Kidney epithelial cell (primary cell): Measurements from ENCODE around the gene RAP2A. TPM values are rescaled to one million over a fixed set of nuclear protein-coding genes. Genes with fewer than 3 reads are reported as not detected.

ENCODE experiments used
- DNase-seq: peaks from one replicate; pipeline ENCODE4 v3.0.0-alpha.2; 2010; ENCODE audit warnings: low read depth
- H3K27me3 ChIP-seq: 2 replicates; pipeline ENCODE4 v1.6.0; 2011; ENCODE audit warnings: low read length; ENCODE audit not compliant: control insufficient read depth, insufficient read depth
- H3K36me3 ChIP-seq: 2 replicates; pipeline ENCODE4 v1.5.1; 2011; ENCODE audit warnings: low read length; ENCODE audit not compliant: control insufficient read depth, insufficient read depth
- H3K4me3 ChIP-seq: 2 replicates; pipeline ENCODE4 v1.5.1; 2011; ENCODE audit warnings: low read depth, mild to moderate bottlenecking, control low read depth, low read length
- total RNA-seq: library from RNA; depleted of rRNA; stranded (reverse); fragments of >200 nt; gene quantifications from 2 replicates; pipeline ENCODE4 v1.2.3, GENCODE V29; 2015
- TF ChIP-seq, protein P1 (sequence below): IDR thresholded peaks from 2 replicates; pipeline ENCODE4 v1.5.1; 2011; ENCODE audit warnings: mild to moderate bottlenecking, moderate library complexity, low read length, control low read depth, inconsistent platforms; ENCODE audit not compliant: insufficient read depth, poor library complexity, severe bottlenecking

RAP2A gene
- total RNA-seq, 1 donor from 2014 or later, result 18.9 TPM

DNA sequence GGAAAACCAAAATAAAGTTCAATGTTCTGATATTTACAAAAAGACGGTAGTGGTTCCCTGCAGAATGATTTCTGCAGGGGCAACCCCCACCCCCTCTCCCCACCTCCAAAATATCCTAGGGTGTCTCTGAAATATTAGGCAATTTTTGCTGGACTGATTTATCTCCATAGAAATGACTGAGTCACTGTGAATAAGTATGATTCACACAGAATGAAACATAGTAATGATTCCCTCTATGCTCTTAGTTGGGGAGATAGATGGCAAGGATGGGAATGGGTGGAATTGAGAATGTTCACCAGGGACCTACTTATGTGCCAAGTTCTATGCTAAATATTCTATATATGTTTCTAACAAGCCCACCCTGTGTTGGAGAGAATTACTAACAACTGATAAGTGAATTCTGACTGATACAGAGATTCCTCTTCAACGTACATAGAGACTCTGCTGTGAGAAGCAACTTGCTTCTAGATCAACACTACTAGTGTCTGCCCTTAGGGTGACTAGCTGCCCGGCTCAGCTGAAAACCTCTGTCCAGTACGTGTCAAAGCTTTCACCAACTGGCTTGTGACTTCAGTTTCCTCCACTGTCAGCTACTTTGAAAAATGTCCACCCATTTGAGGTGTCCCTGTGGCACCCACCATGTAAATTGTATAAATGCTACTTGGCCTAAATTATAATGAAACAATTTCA lies 38.4 kb upstream of the RAP2A start:
- TF ChIP-seq, protein P1, sequence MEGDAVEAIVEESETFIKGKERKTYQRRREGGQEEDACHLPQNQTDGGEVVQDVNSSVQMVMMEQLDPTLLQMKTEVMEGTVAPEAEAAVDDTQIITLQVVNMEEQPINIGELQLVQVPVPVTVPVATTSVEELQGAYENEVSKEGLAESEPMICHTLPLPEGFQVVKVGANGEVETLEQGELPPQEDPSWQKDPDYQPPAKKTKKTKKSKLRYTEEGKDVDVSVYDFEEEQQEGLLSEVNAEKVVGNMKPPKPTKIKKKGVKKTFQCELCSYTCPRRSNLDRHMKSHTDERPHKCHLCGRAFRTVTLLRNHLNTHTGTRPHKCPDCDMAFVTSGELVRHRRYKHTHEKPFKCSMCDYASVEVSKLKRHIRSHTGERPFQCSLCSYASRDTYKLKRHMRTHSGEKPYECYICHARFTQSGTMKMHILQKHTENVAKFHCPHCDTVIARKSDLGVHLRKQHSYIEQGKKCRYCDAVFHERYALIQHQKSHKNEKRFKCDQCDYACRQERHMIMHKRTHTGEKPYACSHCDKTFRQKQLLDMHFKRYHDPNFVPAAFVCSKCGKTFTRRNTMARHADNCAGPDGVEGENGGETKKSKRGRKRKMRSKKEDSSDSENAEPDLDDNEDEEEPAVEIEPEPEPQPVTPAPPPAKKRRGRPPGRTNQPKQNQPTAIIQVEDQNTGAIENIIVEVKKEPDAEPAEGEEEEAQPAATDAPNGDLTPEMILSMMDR, result no peak
- no peak overlapping the region for H3K4me3 ChIP-seq
- no peaks in the 10 kb centered on the region for H3K27me3 ChIP-seq
- H3K36me3 ChIP-seq, result no peaks in the 10 kb centered on the region
- no peak for DNase-seq

DNA sequence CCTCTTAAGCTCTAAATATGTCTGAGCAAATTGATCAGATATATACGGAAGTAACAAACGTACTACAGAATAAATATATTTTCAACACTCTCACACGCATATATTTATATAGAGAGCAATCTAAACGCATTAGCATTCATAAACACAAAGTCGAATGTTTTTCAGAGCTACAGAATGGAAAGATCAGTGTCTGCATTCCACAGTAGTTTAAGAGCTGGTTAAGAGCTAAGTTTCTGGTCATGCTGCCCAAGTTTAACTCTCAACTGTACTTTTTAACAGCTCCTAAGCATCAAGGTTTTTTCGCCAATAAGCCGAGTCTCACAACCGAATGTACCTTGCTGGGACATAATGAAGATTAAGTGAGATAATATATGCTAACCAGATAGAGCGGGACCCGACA lies 36.7 kb upstream of the RAP2A start:
- Histone ChIP-seq H3K36me3 (no peaks in the 10 kb centered on the region), H3K4me3 (no peak overlapping the region), H3K27me3 (no peaks in the 10 kb centered on the region)
- no peak for DNase-seq
- TF ChIP-seq, protein P1, result no peak

DNA sequence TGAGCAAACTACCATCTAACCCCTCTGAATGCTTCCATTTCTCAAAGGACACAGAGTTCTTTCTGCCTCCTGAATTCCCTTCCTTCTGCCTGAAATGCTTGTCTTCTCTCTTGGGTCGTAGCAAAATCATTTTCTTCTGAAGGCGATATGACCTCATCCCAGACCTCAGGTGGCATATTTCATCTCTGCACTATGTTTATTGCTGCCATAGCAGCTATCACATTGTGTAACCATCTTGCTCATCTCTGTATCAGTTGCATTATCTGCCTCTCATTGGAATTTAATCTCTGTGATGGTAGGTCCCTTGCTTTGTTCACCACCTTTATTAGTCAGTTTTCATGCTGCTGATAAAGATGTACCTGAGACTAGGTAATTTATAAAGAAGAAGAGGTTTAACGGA lies 32.5 kb upstream of the RAP2A start:
- TF ChIP-seq, protein P1, result no peak
- DNase-seq, result no peak
- no peaks in the 10 kb centered on the region for H3K27me3 ChIP-seq

DNA sequence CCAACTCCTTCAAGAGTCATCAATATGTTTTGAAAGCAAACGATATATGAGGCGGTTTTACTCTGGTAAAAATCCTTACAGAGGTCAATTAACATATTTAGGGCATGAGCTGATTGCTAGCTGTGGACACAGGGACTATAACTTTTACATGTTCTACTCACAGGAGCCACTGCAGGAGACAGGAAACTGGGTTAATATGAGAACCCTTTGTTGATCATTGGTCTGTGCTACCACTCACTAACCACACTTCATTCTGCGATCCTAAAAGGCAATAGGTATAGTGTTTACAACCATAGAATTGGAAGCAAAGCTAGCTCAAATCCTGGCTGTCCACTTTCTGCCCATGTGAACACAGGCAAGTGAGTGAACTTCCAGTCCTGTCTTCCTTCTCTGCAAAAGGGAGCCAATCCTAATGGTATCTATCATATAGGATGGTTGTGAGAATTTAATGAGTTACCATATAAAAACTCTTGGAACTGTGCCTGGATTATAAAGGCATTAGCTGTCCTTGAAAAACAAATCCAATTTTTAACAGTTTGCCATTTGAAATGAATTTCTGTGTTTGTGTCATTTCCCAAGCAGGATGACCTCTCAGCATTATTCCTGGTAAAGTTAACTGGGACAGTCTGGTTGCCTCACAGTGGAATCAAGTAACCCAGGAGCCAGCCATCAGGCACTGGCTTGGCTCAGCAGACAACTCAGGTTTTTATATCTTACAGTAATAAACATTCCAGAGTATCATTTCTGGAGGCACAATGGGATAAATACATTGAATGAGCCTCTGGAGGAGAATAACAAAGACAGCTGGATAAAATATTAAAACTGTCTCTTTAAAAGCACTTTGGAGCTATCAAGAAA lies 29.8 kb upstream of the RAP2A start:
- TF ChIP-seq, protein P1, result no peak
- no peaks in the 10 kb centered on the region for H3K27me3 ChIP-seq

More for the DNA sequence above, 32.5 kb upstream of the RAP2A start:
- no peaks in the 10 kb centered on the region for H3K36me3 ChIP-seq
- no peak overlapping the region for H3K4me3 ChIP-seq

DNA sequence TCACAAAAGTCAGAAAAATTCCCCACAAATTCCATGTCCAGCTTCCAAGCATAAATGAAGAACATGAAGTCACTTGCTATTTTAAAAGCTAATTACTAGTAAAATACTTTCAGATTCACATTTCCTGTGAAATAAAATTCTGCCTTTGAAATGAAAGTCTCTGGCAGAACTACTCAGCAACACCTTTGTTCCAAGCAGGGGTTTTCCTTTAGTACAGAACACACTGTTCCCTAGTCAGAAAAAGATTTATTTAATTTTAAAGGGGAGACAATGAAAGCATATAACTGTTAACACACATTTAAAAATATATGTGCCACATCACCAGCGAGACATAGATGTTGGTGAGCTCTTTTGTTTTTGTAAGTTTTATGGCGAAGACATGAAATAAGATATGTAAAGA lies 26.4 kb upstream of the RAP2A start:
- no peak for DNase-seq
- TF ChIP-seq, protein P1, result no peak
- Histone ChIP-seq H3K36me3 (no peaks in the 10 kb centered on the region), H3K4me3 (no peak overlapping the region), H3K27me3 (no peaks in the 10 kb centered on the region)

More for the DNA sequence above, 29.8 kb upstream of the RAP2A start:
- Histone ChIP-seq H3K36me3 (no peaks in the 10 kb centered on the region), H3K4me3 (no peak overlapping the region)
- DNase-seq, result no peak

DNA sequence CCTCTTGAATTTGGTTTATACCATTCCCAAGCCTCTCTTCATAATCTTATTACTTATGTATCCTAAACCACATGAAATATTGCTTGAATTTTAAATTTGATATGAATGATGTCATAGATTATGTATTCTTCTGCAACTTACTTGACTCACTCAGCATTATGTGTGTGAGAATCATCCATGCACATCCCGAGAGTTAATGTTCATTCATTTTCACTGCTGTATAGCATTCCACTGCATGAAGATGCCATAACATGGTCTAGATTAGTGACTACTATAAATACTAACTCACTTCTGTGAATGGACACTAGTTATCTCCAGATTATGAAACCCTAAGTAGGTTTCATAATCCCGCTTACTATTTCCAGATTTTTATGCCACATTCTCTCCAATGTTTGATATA lies 25.0 kb upstream of the RAP2A start:
- no peaks in the 10 kb centered on the region for H3K36me3 ChIP-seq
- DNase-seq, result no peak
- H3K4me3 ChIP-seq, result no peak overlapping the region
- TF ChIP-seq, protein P1, result no peak
- no peaks in the 10 kb centered on the region for H3K27me3 ChIP-seq
